ENCODE measurements around the gene TIGIT.
A peak's percentile ranks its signal among the peaks of the same experiment; 100 is the strongest.

TIGIT gene

DNA sequence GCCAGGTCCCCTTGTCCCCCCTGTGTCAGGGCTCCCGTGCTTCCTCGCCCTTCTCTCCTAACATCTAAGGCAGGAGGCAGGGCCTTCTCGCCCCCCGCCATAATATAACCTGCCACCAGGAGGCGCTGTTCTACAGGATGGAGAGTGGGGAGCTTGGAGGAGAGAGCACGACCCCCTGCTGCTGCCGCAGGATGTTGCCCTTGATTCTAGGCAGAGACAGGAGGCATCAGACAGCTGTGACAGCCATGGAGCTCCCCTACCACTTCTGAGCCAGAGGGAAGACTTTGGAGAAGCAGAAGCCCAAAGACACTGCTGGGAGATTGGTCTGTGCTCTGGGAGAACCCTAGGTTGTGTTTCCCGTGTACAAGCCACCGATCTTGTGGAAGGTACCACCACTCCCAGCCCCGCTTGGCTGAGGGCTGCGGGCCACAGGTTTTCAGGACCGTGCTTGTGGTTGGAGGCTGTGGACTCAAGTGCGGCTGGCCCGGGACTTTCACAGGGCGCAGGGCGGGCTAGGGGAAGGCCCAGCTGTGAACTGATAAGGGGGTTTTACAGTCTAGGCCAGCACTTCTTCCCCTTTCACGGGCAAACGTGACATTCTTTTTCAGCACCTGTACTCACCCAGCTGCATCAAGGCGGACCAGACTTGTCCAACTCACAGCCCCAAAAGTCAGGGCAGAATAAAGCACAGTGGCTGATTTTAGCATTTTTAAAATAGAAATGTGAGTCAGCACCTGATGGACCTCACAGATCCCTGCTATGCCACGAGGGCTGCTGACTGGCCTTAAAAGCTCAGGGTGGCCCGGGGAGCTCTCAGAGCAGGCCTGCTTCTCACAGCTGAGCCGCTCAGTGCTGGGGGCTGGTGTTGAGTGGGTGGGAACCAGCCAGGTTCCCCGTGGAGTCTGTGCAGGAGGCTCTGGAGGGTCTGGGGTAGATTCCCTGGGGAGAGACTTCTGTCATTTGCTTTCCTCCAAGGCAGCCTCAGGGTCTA lies 2.6 kb upstream of the TIGIT start:
- no peak overlapping the region for H2BK15ac ChIP-seq (ENCODE audit: low read depth, poor library complexity, severe bottlenecking)
- H4K91ac ChIP-seq (ENCODE audit: low read length): no peak overlapping the region
- no peak overlapping the region for H3K18ac ChIP-seq (ENCODE audit: low read depth in 1 of 2, low read length in 2 of 2)
- H3K4me1 ChIP-seq (ENCODE audit: control insufficient read depth, insufficient read depth, low read depth, low read length): peaks cover 7% of the 10 kb centered on the region
- H3K27ac ChIP-seq (ENCODE audit: low read length, poor library complexity, severe bottlenecking): no peak overlapping the region
- H2BK5ac ChIP-seq (ENCODE audit: low read depth, low read length, poor library complexity, severe bottlenecking): no peak overlapping the region
- H4K8ac ChIP-seq (ENCODE audit: low read length): no peak overlapping the region
- no peak overlapping the region for H3K23ac ChIP-seq (ENCODE audit: low read length in 2 of 2)
- H3K4me2 ChIP-seq (ENCODE audit: low read length, poor library complexity, severe bottlenecking): no peak overlapping the region
- peak; percentile 49 for DNase-seq
- H3K14ac ChIP-seq (ENCODE audit: low read length in 2 of 2): peak overlapping the region in 1 of 2 experiments; percentile 46
- H2BK12ac ChIP-seq (ENCODE audit: low read length in 2 of 2): no peak overlapping the region
- H3K9ac ChIP-seq (ENCODE audit: low read length): no peak overlapping the region
- no peak overlapping the region for H2BK120ac ChIP-seq (ENCODE audit: low read depth, low read length)
- H2AK5ac ChIP-seq (ENCODE audit: low read length, severe bottlenecking): no peak overlapping the region
- no peak overlapping the region for H2AFZ ChIP-seq (ENCODE audit: low read depth, low read length)
- H3K27me3 ChIP-seq (ENCODE audit: control insufficient read depth in 1 of 2, insufficient read depth in 1 of 2, low read length in 2 of 2): no peaks in the 10 kb centered on the region
- H3K36me3 ChIP-seq (ENCODE audit: control insufficient read depth in 1 of 2, insufficient read depth in 2 of 2, low read depth in 1 of 2, low read length in 2 of 2): no peaks in the 10 kb centered on the region
- H3K79me1 ChIP-seq (replicated peaks; ENCODE audit: low read length, poor library complexity, severe bottlenecking): no peaks in the 10 kb centered on the region
- H3K4me3 ChIP-seq (ENCODE audit: insufficient read depth in 1 of 2, low read depth in 1 of 2, low read length in 2 of 2): no peak overlapping the region
- WGBS: 51% methylated on average over 18 of the region's 23 CpGs
- no peaks in the 10 kb centered on the region for H3K9me3 ChIP-seq (ENCODE audit: control insufficient read depth, low read length)
- H3K4ac ChIP-seq (ENCODE audit: low read depth in 1 of 2, low read length in 2 of 2): no peak overlapping the region

DNA sequence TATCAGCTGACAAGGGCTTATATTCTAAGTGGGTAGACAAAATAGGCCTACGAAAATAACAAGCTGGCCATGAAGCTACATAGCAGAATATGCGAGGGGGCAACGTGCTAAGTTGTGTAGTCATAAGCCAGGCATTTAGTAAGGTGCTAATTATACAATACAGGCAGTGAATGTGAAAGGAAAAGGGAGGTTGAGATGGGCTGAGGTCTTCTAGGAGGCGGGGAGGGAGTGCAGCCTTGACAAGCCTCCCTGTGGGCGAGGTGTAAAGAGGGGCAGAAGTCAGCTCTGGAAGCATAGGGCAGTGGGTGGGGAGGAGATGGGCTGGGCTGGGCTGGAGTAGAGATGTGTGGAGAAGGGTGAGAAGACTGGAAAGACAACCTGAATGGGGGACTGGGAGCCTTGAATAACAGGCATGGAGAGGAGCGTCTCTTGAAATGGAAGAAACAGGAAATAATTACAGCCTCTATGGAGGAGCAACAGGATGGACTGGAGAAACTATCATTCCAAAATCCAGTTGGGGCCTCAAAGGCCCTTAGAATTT lies 1.2 kb downstream of the TIGIT start:
- Histone ChIP-seq H2AK5ac (ENCODE audit: low read length, severe bottlenecking) (no peak overlapping the region), H4K8ac (ENCODE audit: low read length) (no peak overlapping the region), H3K9me3 (ENCODE audit: control insufficient read depth, low read length) (no peaks in the 10 kb centered on the region), H4K91ac (ENCODE audit: low read length) (no peak overlapping the region), H3K36me3 (ENCODE audit: control insufficient read depth in 1 of 2, insufficient read depth in 2 of 2, low read depth in 1 of 2, low read length in 2 of 2) (no peaks in the 10 kb centered on the region), H3K23ac (ENCODE audit: low read length in 2 of 2) (no peak overlapping the region), H2AFZ (ENCODE audit: low read depth, low read length) (no peak overlapping the region), H3K4ac (ENCODE audit: low read depth in 1 of 2, low read length in 2 of 2) (no peak overlapping the region), H2BK5ac (ENCODE audit: low read depth, low read length, poor library complexity, severe bottlenecking) (no peak overlapping the region), H2BK15ac (ENCODE audit: low read depth, poor library complexity, severe bottlenecking) (no peak overlapping the region), H2BK120ac (ENCODE audit: low read depth, low read length) (no peak overlapping the region), H3K4me1 (ENCODE audit: control insufficient read depth, insufficient read depth, low read depth, low read length) (peaks cover 7% of the 10 kb centered on the region), H3K27me3 (ENCODE audit: control insufficient read depth in 1 of 2, insufficient read depth in 1 of 2, low read length in 2 of 2) (no peaks in the 10 kb centered on the region), H3K4me3 (ENCODE audit: insufficient read depth in 1 of 2, low read depth in 1 of 2, low read length in 2 of 2) (no peak overlapping the region), H3K9ac (ENCODE audit: low read length) (no peak overlapping the region), H3K4me2 (ENCODE audit: low read length, poor library complexity, severe bottlenecking) (no peak overlapping the region), H2BK12ac (ENCODE audit: low read length in 2 of 2) (no peak overlapping the region), H3K14ac (ENCODE audit: low read length in 2 of 2) (no peak overlapping the region), H3K18ac (ENCODE audit: low read depth in 1 of 2, low read length in 2 of 2) (no peak overlapping the region), H3K79me1 (replicated peaks; ENCODE audit: low read length, poor library complexity, severe bottlenecking) (no peaks in the 10 kb centered on the region), H3K27ac (ENCODE audit: low read length, poor library complexity, severe bottlenecking) (no peak overlapping the region)
- DNase-seq: no peak
- 75% methylated on average over 6 of the region's 6 CpGs for WGBS

DNA sequence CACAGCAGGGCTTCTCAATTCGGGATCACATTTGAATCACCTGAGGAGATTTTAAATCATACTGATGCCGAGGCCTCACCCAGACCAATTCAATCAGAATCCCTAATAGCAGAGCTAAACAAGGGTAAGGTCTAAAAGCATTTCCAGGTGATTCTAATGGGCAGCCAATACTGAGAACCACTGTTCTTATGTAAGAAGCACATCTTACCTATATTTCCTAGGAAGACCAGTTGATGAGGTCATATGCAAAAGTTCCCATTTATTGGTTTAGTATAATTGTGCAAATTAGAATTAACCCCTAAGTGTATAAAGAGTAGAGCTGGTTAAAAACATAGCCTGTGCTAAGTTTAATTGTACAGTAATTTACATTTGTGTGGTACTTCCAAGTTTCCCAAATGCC lies 2.1 kb downstream of the TIGIT start:
- WGBS: 89% methylated on average over 1 of the region's 2 CpGs
- no peak overlapping the region for H2BK12ac ChIP-seq (ENCODE audit: low read length in 2 of 2)

DNA sequence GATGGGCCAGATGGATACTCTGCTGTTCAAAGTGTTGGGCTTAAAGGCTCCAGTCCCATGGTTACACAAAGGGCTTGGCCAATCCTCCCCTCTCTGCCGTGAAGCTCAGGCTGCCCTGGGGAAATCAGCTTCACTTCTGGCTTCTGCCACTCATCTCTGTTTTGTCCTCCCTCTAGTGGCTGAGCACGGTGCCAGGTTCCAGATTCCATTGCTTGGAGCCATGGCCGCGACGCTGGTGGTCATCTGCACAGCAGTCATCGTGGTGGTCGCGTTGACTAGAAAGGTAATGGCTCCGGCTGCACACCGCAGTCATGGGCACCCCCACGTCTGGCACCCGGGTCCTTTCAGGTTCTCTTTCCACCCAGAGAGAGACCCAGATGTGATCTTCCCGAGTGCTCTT lies 5.6 kb downstream of the TIGIT start:
- H3K4me3 ChIP-seq (ENCODE audit: insufficient read depth in 1 of 2, low read depth in 1 of 2, low read length in 2 of 2): no peak overlapping the region
- no peak overlapping the region for H3K4ac ChIP-seq (ENCODE audit: low read depth in 1 of 2, low read length in 2 of 2)
- H2BK15ac ChIP-seq (ENCODE audit: low read depth, poor library complexity, severe bottlenecking): no peak overlapping the region
- no peak overlapping the region for H3K27ac ChIP-seq (ENCODE audit: low read length, poor library complexity, severe bottlenecking)
- H3K9ac ChIP-seq (ENCODE audit: low read length): no peak overlapping the region
- no peaks in the 10 kb centered on the region for H3K36me3 ChIP-seq (ENCODE audit: control insufficient read depth in 1 of 2, insufficient read depth in 2 of 2, low read depth in 1 of 2, low read length in 2 of 2)
- no peak for DNase-seq
- H4K8ac ChIP-seq (ENCODE audit: low read length): no peak overlapping the region
- no peak overlapping the region for H2BK120ac ChIP-seq (ENCODE audit: low read depth, low read length)
- no peak overlapping the region for H2BK12ac ChIP-seq (ENCODE audit: low read length in 2 of 2)
- H3K14ac ChIP-seq (ENCODE audit: low read length in 2 of 2): no peak overlapping the region
- H2AFZ ChIP-seq (ENCODE audit: low read depth, low read length): no peak overlapping the region
- WGBS: 90% methylated on average over 13 of the region's 13 CpGs
- H3K4me2 ChIP-seq (ENCODE audit: low read length, poor library complexity, severe bottlenecking): no peak overlapping the region
- no peak overlapping the region for H4K91ac ChIP-seq (ENCODE audit: low read length)
- H3K4me1 ChIP-seq (ENCODE audit: control insufficient read depth, insufficient read depth, low read depth, low read length): no peaks in the 10 kb centered on the region
- peaks cover 7 to 13% of the 10 kb centered on the region in 2 experiments for H3K27me3 ChIP-seq (ENCODE audit: control insufficient read depth in 1 of 2, insufficient read depth in 1 of 2, low read length in 2 of 2)
- H2BK5ac ChIP-seq (ENCODE audit: low read depth, low read length, poor library complexity, severe bottlenecking): no peak overlapping the region
- H3K18ac ChIP-seq (ENCODE audit: low read depth in 1 of 2, low read length in 2 of 2): no peak overlapping the region
- no peak overlapping the region for H3K23ac ChIP-seq (ENCODE audit: low read length in 2 of 2)
- no peaks in the 10 kb centered on the region for H3K9me3 ChIP-seq (ENCODE audit: control insufficient read depth, low read length)
- no peak overlapping the region for H2AK5ac ChIP-seq (ENCODE audit: low read length, severe bottlenecking)
- H3K79me1 ChIP-seq (replicated peaks; ENCODE audit: low read length, poor library complexity, severe bottlenecking): no peaks in the 10 kb centered on the region

More for the DNA sequence above, 2.1 kb downstream of the TIGIT start:
- H3K9ac ChIP-seq (ENCODE audit: low read length): no peak overlapping the region
- peaks cover 3% of the 10 kb centered on the region for H3K4me1 ChIP-seq (ENCODE audit: control insufficient read depth, insufficient read depth, low read depth, low read length)
- H3K23ac ChIP-seq (ENCODE audit: low read length in 2 of 2): no peak overlapping the region
- H4K8ac ChIP-seq (ENCODE audit: low read length): no peak overlapping the region
- no peaks in the 10 kb centered on the region for H3K79me1 ChIP-seq (replicated peaks; ENCODE audit: low read length, poor library complexity, severe bottlenecking)
- H3K27me3 ChIP-seq (ENCODE audit: control insufficient read depth in 1 of 2, insufficient read depth in 1 of 2, low read length in 2 of 2): no peaks in the 10 kb centered on the region
- H3K4me3 ChIP-seq (ENCODE audit: insufficient read depth in 1 of 2, low read depth in 1 of 2, low read length in 2 of 2): no peak overlapping the region
- no peak overlapping the region for H4K91ac ChIP-seq (ENCODE audit: low read length)
- no peak overlapping the region for H3K4me2 ChIP-seq (ENCODE audit: low read length, poor library complexity, severe bottlenecking)
- H2BK15ac ChIP-seq (ENCODE audit: low read depth, poor library complexity, severe bottlenecking): no peak overlapping the region
- H2AFZ ChIP-seq (ENCODE audit: low read depth, low read length): no peak overlapping the region
- H3K27ac ChIP-seq (ENCODE audit: low read length, poor library complexity, severe bottlenecking): no peak overlapping the region
- H3K9me3 ChIP-seq (ENCODE audit: control insufficient read depth, low read length): no peaks in the 10 kb centered on the region
- H3K14ac ChIP-seq (ENCODE audit: low read length in 2 of 2): no peak overlapping the region
- no peak overlapping the region for H2BK120ac ChIP-seq (ENCODE audit: low read depth, low read length)
- H2BK5ac ChIP-seq (ENCODE audit: low read depth, low read length, poor library complexity, severe bottlenecking): no peak overlapping the region
- no peak overlapping the region for H3K4ac ChIP-seq (ENCODE audit: low read depth in 1 of 2, low read length in 2 of 2)
- H3K36me3 ChIP-seq (ENCODE audit: control insufficient read depth in 1 of 2, insufficient read depth in 2 of 2, low read depth in 1 of 2, low read length in 2 of 2): no peaks in the 10 kb centered on the region
- H2AK5ac ChIP-seq (ENCODE audit: low read length, severe bottlenecking): no peak overlapping the region
- no peak overlapping the region for H3K18ac ChIP-seq (ENCODE audit: low read depth in 1 of 2, low read length in 2 of 2)
- no peak for DNase-seq
